ENCODE data around the gene PWWP2B.

DNA sequence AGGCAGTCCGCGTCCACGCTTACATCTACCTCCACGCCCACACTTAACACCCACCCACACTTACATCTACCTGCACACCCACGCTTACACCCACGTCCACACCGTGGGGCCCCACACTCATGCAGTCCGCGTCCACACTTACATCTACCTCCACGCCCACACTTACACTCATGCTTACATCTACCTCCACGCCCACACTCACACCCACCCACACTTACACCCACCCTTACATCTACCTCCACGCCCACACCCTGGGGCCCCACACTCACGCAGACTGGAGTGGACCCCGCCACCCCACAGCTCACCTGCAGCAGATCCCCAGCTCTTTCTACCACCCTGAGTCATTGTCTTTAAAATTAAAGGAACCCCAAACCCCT lies 32.4 kb upstream of the PWWP2B start:
- TF ChIP-seq, protein P1, sequence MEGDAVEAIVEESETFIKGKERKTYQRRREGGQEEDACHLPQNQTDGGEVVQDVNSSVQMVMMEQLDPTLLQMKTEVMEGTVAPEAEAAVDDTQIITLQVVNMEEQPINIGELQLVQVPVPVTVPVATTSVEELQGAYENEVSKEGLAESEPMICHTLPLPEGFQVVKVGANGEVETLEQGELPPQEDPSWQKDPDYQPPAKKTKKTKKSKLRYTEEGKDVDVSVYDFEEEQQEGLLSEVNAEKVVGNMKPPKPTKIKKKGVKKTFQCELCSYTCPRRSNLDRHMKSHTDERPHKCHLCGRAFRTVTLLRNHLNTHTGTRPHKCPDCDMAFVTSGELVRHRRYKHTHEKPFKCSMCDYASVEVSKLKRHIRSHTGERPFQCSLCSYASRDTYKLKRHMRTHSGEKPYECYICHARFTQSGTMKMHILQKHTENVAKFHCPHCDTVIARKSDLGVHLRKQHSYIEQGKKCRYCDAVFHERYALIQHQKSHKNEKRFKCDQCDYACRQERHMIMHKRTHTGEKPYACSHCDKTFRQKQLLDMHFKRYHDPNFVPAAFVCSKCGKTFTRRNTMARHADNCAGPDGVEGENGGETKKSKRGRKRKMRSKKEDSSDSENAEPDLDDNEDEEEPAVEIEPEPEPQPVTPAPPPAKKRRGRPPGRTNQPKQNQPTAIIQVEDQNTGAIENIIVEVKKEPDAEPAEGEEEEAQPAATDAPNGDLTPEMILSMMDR (IDR thresholded peaks at IDR 0.05), result no peak
- no peak for TF ChIP-seq POLR2A (IDR thresholded peaks at IDR 0.05)
